ENCODE measurements around the gene NDUFS4.
"Not testable (repeated sequence)": the region's sequence is repeated elsewhere in the genome, so short reads cannot be mapped to it uniquely, and the experiment has no call there.

Gene NDUFS4

DNA sequence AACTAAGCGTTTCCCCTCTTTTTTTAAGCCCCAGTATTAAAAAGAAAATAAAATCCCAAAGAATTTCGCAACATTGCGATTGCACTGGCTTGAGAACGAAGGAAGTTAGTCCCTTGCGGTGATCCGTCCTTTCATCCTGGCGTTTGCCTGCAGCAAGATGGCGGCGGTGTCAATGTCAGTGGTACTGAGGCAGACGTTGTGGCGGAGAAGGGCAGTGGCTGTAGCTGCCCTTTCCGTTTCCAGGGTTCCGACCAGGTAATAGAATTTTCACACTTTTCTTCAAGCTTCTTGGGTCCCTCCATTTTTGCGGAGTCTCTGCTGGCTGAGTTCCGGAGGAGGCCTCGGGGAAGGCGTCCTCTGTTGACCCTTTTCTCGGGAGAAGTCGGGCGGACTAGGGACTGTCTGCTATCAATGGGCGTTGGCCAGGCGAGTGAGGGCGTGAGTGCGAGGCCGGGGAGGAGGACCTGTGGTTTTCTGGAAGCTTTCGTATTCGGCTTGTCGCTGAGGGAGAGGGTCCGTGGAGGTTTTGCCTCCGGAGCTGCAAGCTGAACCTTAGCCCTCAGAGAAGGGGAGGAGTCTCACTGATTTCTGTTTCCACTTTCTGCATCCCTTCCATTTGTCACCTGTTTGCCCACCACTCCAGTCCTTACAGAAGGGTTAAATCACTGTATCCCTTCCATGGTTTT lies at the start of gene NDUFS4:
NDUFS4 (plus strand) TSS at position 134 of the 686 bp plus-strand sequence; CDS start at position 158, 24 bp downstream.
- peak; percentile 87 for DNase-seq (ENCODE audit: low spot score)

DNA sequence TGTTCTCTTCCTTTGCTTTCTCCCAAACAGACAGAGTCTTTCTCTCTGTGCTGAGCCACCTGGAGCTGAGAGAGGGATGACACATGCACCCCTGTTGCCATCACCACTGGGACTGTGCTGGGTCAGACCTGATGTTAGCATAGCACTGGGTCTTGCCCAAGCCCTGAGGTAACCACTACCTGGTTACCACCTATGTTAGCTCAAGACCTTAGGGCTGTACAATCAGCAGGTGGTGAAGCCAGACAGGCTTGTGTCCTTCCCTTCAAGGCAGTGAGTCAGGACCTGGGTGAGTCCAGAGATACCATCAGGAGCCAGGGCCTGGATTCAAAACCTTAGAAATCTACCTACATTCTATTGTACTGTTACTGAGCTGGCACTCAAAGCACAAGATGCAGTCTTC lies 47.9 kb upstream of the NDUFS4 start:
- no peak for DNase-seq (ENCODE audit: low spot score)

DNA sequence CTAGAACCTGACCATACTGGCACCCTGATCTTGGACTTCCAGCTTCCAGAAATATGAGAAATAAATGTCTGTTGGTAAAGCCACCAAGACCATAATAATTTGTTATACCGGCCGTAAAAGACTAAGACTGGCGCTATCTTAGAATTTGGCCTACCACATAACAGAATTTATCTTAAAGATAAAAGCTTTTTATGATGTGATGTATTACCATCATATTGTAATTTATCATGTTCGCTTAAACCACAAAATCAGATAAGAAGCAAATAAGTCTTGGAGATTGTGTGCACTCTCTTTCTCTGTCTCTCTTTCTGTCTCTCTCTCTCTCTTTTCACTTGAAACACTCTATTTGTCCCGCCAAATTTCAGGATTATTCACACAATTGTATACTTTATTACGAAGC lies 44.5 kb upstream of the NDUFS4 start:
- no peak for DNase-seq (ENCODE audit: low spot score)

GRCh38 chr5:53520813-53521212 lies 39.6 kb upstream of the NDUFS4 start:
- DNase-seq (ENCODE audit: low spot score): no peak

DNA sequence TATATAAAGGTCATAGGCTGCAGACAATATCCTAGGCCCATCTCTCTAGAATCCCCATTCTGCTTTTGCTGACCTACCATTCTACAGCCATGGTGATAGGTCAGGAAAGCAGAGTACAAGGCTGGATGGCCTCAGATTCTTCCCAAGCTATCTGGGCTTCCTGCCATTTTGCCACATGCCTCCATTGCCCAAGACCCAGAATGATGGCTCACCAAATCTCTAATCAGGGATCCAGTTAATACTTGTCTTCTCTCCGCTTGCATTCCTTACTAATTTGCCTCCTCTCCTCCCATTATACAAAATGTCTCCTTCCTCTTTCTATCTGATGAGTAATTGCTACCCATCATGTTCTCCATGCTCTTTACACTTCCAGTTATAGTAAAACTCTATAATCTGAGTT lies 22.7 kb upstream of the NDUFS4 start:
- DNase-seq (ENCODE audit: low spot score): no peak

GRCh38 chr5:53540739-53541138 lies 19.7 kb upstream of the NDUFS4 start:
- DNase-seq (ENCODE audit: low spot score): not testable (repeated sequence)

GRCh38 chr5:53541859-53542258 lies 18.6 kb upstream of the NDUFS4 start:
- DNase-seq (ENCODE audit: low spot score): no peak

DNA sequence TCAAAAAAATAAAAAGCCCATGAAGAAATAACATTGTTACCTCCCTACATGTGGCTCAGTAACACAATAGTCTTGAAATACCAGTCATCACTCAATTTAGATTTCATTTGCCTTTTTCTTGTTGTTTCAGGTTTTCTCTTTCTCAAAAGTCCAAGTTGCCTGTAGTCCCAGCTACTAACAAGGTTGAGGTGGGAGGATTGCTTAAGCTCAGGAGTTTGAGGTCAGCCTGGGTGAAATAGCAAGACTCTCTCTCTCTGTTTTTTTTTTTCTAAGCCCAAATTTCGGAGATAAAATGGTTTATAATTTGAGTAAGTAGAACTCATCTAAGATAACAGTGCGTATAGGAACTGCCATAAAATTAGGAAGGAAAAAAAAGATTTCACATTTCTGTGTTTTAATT lies 17.5 kb upstream of the NDUFS4 start:
- no peak for DNase-seq (ENCODE audit: low spot score)

GRCh38 chr5:53543401-53543800 lies 17.0 kb upstream of the NDUFS4 start:
- no peak for DNase-seq (ENCODE audit: low spot score)

GRCh38 chr5:53545744-53546143 lies 14.7 kb upstream of the NDUFS4 start:
- no peak for DNase-seq (ENCODE audit: low spot score)

DNA sequence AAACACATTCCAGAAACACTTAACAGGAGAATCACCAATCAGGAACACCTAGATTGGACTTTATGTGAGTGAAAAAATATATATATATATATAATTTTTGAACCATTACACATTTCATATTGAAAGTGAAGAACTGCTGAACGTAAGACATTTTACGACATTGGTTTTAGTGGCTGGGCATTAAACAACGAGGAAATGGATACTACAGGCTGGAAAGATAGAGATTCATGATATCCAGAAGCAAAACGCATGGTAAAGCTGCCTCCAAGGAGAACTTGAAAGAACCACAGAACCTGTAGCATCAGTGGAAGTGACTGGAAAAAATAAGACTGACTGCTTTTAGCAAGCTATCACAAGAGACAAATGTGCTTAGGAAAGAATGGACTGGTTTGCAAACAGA lies 13.2 kb upstream of the NDUFS4 start:
- DNase-seq (ENCODE audit: low spot score): no peak

GRCh38 chr5:53548501-53548900 lies 11.9 kb upstream of the NDUFS4 start:
- DNase-seq (ENCODE audit: low spot score): not testable (repeated sequence)

DNA sequence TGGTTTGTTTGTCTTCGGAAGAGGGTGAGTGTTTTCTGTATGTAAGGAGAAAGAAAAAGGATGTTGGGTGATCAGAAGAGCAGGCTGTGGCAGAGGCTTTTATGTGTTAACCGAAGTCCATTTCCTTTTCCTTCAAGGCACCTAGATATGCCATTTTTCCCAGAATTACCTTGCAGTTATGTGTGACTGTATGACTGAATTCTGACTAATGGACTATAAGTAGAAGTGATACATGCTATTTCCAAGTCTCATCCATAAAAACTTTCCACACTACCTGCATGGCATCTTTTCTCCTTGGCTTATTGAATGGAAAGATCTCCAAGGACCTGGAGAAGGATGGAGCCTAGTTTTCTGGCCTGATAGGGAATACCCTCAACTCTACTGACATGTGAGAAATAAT lies 10.6 kb upstream of the NDUFS4 start:
- DNase-seq (ENCODE audit: low spot score): no peak

DNA sequence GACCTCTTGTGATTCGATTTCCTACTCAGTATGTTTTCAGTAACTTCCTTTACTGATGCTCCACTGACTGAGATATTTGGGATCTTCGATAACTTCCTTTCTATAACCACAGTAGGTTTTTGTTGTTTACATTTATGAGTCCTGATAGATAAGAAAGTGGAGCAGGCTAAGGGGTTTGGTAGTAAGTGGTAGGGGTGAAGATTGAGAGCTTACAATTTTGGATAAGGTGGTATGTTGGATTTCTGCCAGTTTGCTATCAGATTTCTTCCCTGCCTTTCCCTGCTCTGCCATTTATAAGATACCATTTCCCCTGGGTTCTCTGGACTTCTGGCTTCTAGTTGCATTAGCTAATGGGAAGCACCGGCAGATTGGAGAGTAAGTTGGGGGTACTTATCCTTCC lies 7.9 kb upstream of the NDUFS4 start:
- DNase-seq (ENCODE audit: low spot score): no peak

GRCh38 chr5:53554444-53554843 lies 6.0 kb upstream of the NDUFS4 start:
- no peak for DNase-seq (ENCODE audit: low spot score)

DNA sequence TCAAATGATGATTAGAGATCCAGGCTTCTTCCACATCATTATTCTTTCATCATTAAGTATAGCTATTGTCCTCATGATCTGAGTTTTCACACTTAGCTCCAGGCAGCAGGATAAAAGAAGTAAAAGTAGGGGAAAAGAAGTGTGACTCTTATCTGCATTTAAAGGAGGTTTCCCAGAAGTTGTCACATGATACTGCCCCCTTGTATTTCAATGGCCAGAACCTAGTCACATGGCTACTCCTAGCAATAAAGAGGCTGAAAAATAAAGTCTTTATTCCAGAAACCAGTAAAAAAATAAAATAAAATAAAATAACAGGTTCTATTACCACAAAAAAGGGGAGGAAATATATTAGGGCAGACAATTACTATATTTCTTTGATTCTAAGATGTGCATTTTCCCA lies 5.3 kb upstream of the NDUFS4 start:
- DNase-seq (ENCODE audit: low spot score): no peak

DNA sequence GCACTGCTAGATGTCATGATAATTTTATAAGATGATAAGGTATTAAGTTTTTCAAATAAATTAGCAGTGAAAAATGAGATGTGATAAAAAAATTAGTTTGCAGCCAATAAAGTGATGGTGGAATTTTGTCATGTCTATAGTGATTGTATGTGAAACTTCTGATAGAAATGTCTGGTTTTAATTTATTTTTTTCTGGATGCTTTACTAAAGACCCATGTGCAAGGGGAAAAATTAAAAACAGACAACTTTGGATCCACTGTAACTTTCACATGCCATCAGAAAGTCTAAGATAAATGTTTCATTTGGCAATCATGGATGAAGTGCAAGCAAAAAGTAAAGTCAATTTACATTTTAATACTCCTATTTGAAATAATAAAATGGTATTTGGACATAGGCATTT lies 4.4 kb upstream of the NDUFS4 start:
- DNase-seq (ENCODE audit: low spot score): no peak

GRCh38 chr5:53557386-53557785 lies 3.1 kb upstream of the NDUFS4 start:
- DNase-seq (ENCODE audit: low spot score): no peak

- no peak for DNase-seq (ENCODE audit: low spot score)
Observed at GRCh38 chr5:53558966-53559365, 1.5 kb upstream of the NDUFS4 start.

DNA sequence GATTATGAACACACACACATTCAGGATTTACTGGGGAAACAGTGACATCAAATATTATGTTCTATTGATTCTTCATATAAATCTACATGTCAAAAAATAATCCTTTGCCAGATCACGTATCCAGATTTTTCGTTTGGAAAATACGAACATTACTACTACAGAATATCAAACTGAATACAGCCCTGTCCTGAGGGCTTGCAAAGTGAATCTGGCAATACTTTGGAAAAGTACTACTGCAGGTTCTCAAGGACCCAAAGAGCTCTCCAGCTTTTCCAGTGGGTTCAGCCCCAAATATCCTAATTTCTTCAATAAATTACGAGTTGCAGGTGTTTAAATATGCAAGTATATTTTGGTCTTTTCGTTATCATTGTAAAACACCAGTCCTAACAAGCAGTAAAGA lies 411 bp upstream of the NDUFS4 start:
- DNase-seq (ENCODE audit: low spot score): no peak

GRCh38 chr5:53568401-53568800 lies 8.0 kb downstream of the NDUFS4 start:
- no peak for DNase-seq (ENCODE audit: low spot score)

- DNase-seq (ENCODE audit: low spot score): no peak
Observed at GRCh38 chr5:53568871-53569270, 8.4 kb downstream of the NDUFS4 start.

DNA sequence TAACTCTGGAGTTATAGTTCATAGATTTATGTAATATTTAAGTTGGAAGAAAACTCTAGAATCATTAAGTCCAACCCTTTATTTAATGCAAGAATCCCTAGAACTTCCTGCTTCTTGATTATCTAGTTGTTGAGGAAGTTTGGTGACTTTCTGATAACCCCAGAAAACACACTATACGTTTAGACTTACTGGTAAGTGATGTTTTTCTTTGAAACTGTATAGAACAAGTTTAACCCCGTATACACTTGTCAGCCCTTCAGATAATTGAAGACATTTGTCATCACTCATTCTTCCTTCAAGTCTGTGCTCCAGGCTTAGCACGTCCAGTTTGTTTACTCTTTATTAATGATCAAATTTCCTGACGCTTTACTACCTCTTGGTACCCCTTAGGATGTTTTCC lies 9.0 kb downstream of the NDUFS4 start:
- DNase-seq (ENCODE audit: low spot score): no peak

- DNase-seq (ENCODE audit: low spot score): no peak
Observed at GRCh38 chr5:53571403-53571802, 11.0 kb downstream of the NDUFS4 start.

DNA sequence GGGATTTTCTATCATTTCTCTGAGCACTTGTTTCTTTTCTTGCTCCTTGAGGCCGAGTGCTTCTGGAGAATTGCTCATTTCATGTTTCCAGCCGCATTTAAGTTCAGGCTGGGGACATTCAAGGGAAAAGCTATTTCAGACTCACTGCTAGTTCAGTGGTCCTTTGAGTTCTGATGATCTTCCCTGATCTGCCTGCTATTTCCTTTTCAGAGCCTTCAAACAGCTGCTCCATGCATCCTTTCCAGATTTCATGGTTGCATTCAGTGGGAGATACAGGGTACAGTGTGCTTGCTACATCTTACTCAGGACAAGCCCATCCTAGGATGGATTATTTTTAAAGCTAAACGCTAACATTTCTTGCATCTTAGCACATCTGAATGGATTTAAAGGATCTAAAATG lies 14.7 kb downstream of the NDUFS4 start:
- DNase-seq (ENCODE audit: low spot score): no peak
